Measurements from ENCODE around the gene KCNH8. TPM values are rescaled to one million over a fixed set of nuclear protein-coding genes. Genes with fewer than 3 reads are reported as not detected.

Gene KCNH8
- total RNA-seq, 1 experiment from 2014 or later, result 3.7 TPM

GRCh38 chr3:19471138-19471537 lies 322.8 kb downstream of the KCNH8 start:
- Histone ChIP-seq H3K4me2 (ENCODE audit: insufficient read depth, insufficient read length, low read length) (no peak overlapping the region), H3K79me2 (ENCODE audit: insufficient read depth, low read length) (no peaks in the 10 kb centered on the region), H2AFZ (ENCODE audit: low read length) (no peak overlapping the region), H2BK12ac (ENCODE audit: insufficient read length, low read depth, low read length) (no peak overlapping the region), H3K9me3 (ENCODE audit: control insufficient read depth, low read depth, low read length) (peaks cover 5% of the 10 kb centered on the region), H3K14ac (ENCODE audit: insufficient read depth, low read length) (no peak overlapping the region), H4K91ac (ENCODE audit: insufficient read length, low read depth, low read length) (no peak overlapping the region), H3K23me2 (ENCODE audit: insufficient read length, low read depth, low read length, poor library complexity, severe bottlenecking) (no peaks in the 10 kb centered on the region), H2BK20ac (ENCODE audit: low read depth, low read length, poor library complexity, severe bottlenecking) (no peak overlapping the region), H4K5ac (ENCODE audit: insufficient read length, low read depth, low read length) (no peak overlapping the region), H3K4ac (ENCODE audit: low read depth, low read length) (no peak overlapping the region), H3K27ac (ENCODE audit: insufficient read length, low read depth, low read length) (no peak overlapping the region), H2AK5ac (ENCODE audit: insufficient read length, low read length) (no peak overlapping the region), H3K18ac (ENCODE audit: insufficient read length, low read depth, low read length) (no peak overlapping the region), H3K4me1 (ENCODE audit: insufficient read depth, low read length) (peaks cover 2% of the 10 kb centered on the region; the same call in 1 of the 2 replicates), H2BK120ac (ENCODE audit: low read depth, low read length, poor library complexity, severe bottlenecking) (no peak overlapping the region), H3K27me3 (ENCODE audit: insufficient read depth, low read length) (no peaks in the 10 kb centered on the region), H3K9ac (ENCODE audit: extremely low read depth, insufficient read length, low read length) (no peak overlapping the region), H3K56ac (ENCODE audit: insufficient read length, low read depth, low read length) (no peak overlapping the region), H3K23ac (ENCODE audit: insufficient read length, low read depth, low read length) (no peak overlapping the region), H4K8ac (replicated peaks; ENCODE audit: insufficient read length, low read depth, low read length) (no peak overlapping the region), H4K20me1 (ENCODE audit: control insufficient read depth, insufficient read depth, insufficient read length) (no peaks in the 10 kb centered on the region), H3T11ph (ENCODE audit: low read length) (no peak overlapping the region), H2BK15ac (ENCODE audit: low read depth, low read length) (no peak overlapping the region), H2BK5ac (ENCODE audit: insufficient read length, low read length) (no peak overlapping the region), H3K79me1 (ENCODE audit: insufficient read depth, low read depth, low read length, poor library complexity, severe bottlenecking) (no peaks in the 10 kb centered on the region)
- H3K27me3 Mint-ChIP-seq (ENCODE audit: low read depth), result no peaks in the 10 kb centered on the region
- WGBS (ENCODE audit: extremely low coverage, insufficient read length, low lambda C conversion rate), result no CpG with 5 or more reads among the region's 4 CpGs
- no peak for DNase-seq
- H3K4me3 Mint-ChIP-seq, result 0 out of 5 replicates have a peak overlapping the region, but pooled peaks of 1 of the 2 experiments have one; percentile 12
- peak; percentile 38; the same call in 2 of the 3 replicates for TF ChIP-seq CTCF (conservative IDR thresholded peaks at IDR 0.05)
- H3K4me1 Mint-ChIP-seq, result peaks cover 29 to 39% of the 10 kb centered on the region in 2 experiments
- H3K9me3 Mint-ChIP-seq, result peaks cover 10 to 16% of the 10 kb centered on the region in 2 experiments
- H3K27ac Mint-ChIP-seq, result peak overlapping the region in 2 of 3 experiments; percentile 52 to 86; a peak in 2 of 7 replicates
- H3K36me3 Mint-ChIP-seq (ENCODE audit: insufficient read depth in 1 of 3, low read depth in 3 of 3), result peaks cover 10 to 17% (median 16%) of the 10 kb centered on the region in 3 experiments
